Osteoblast (primary cell): ENCODE measurements around the gene GPR108. TPM values are rescaled to one million over a fixed set of nuclear protein-coding genes. Genes with fewer than 3 reads are reported as not detected.
A peak's percentile ranks its signal among the peaks of the same experiment; 100 is the strongest.
"Not testable (repeated sequence)": the region's sequence is repeated elsewhere in the genome, so short reads cannot be mapped to it uniquely, and the experiment has no call there.

ENCODE experiments used
- DNase-seq: peaks from one replicate; pipeline ENCODE4 v3.0.0; 2011; ENCODE audit warnings: low spot score, mixed read lengths; ENCODE audit not compliant: insufficient read length; ENCODE audit errors: missing footprints
- H2AFZ ChIP-seq: 2 replicates; pipeline ENCODE4 v1.6.0; 2011; ENCODE audit warnings: mild to moderate bottlenecking, low read length
- H3K27ac ChIP-seq: 2 replicates; pipeline ENCODE4 v1.5.1; 2011; ENCODE audit warnings: mild to moderate bottlenecking, low read depth, low read length, moderate library complexity
- H3K27me3 ChIP-seq: 2 replicates; pipeline ENCODE4 v1.6.0; 2012; ENCODE audit warnings: mild to moderate bottlenecking, control low read depth, inconsistent platforms, low read length, moderate library complexity; ENCODE audit not compliant: insufficient read depth
- H3K36me3 ChIP-seq: 2 replicates; pipeline ENCODE4 v1.5.1; 2011; ENCODE audit warnings: mild to moderate bottlenecking, low read length, control low read depth, moderate library complexity; ENCODE audit not compliant: insufficient read depth
- H3K4me1 ChIP-seq: 2 replicates; pipeline ENCODE4 v1.5.1; 2011; ENCODE audit warnings: mild to moderate bottlenecking, low read length, control low read depth, moderate library complexity; ENCODE audit not compliant: insufficient read depth
- H3K4me2 ChIP-seq: 2 replicates; pipeline ENCODE4 v1.6.0; 2011; ENCODE audit warnings: mild to moderate bottlenecking, low read length; ENCODE audit not compliant: insufficient read depth
- H3K4me3 ChIP-seq: fragments of 200-600 bp; sonication (generic); 3 replicates; pipeline ENCODE4 v1.5.1; 2012; ENCODE audit warnings: mild to moderate bottlenecking, low read length, inconsistent platforms; ENCODE audit not compliant: insufficient read depth
- H3K79me2 ChIP-seq: 2 replicates; pipeline ENCODE4 v1.6.0; 2012; ENCODE audit warnings: mild to moderate bottlenecking, low read length, control low read depth, inconsistent platforms; ENCODE audit not compliant: insufficient read depth
- H3K9me3 ChIP-seq: 2 replicates; pipeline ENCODE4 v1.5.1; 2011; ENCODE audit warnings: low read depth, low read length, control low read depth
- H4K20me1 ChIP-seq: 2 replicates; pipeline ENCODE4 v1.6.0; 2012; ENCODE audit warnings: mild to moderate bottlenecking, low read length, control low read depth; ENCODE audit not compliant: insufficient read depth
- CTCF ChIP-seq: IDR thresholded peaks from 2 replicates; pipeline ENCODE4 v1.5.1; 2011; ENCODE audit warnings: mild to moderate bottlenecking, low read depth, low read length, moderate library complexity; ENCODE audit errors: extremely low read depth
- total RNA-seq: library from RNA; depleted of rRNA; stranded (reverse); fragments of >200 nt; gene quantifications from 2 replicates; pipeline ENCODE4 v1.2.3, GENCODE V29; 2012

Gene GPR108
- total RNA-seq, 1 donor = 42.3 TPM

GRCh38 chr19:6765738-6766356 is 28.5 kb upstream of the GPR108 start:
- H3K27me3 ChIP-seq = peaks cover 22% of the 10 kb centered on the region
- no peaks in the 10 kb centered on the region for H3K36me3 ChIP-seq
- no peak overlapping the region for H3K27ac ChIP-seq
- TF ChIP-seq CTCF = no peak
- H3K79me2 ChIP-seq = no peaks in the 10 kb centered on the region
- H3K9me3 ChIP-seq = no peaks in the 10 kb centered on the region
- no peak overlapping the region for H2AFZ ChIP-seq
- H3K4me1 ChIP-seq = no peaks in the 10 kb centered on the region
- H4K20me1 ChIP-seq = no peaks in the 10 kb centered on the region
- no peak overlapping the region for H3K4me2 ChIP-seq
- H3K4me3 ChIP-seq = no peak overlapping the region
- DNase-seq = peak; percentile 63

- not testable (repeated sequence) for H2AFZ ChIP-seq, H3K4me3 ChIP-seq, H3K36me3 ChIP-seq, H3K4me1 ChIP-seq, H3K4me2 ChIP-seq, H3K79me2 ChIP-seq, DNase-seq, H3K27ac ChIP-seq, H4K20me1 ChIP-seq, H3K9me3 ChIP-seq
- H3K27me3 ChIP-seq = peaks cover 16% of the 10 kb centered on the region
These were observed 24.9 kb upstream of the GPR108 start for GRCh38 chr19:6762253-6762797.

GRCh38 chr19:6761053-6761676 is 23.8 kb upstream of the GPR108 start:
- no peaks in the 10 kb centered on the region for H3K36me3 ChIP-seq
- no peak overlapping the region for H3K4me3 ChIP-seq
- no peak for TF ChIP-seq CTCF
- DNase-seq = peak; percentile 37
- H3K79me2 ChIP-seq = no peaks in the 10 kb centered on the region
- no peak overlapping the region for H2AFZ ChIP-seq
- H3K27me3 ChIP-seq = peaks cover 4% of the 10 kb centered on the region
- no peaks in the 10 kb centered on the region for H3K9me3 ChIP-seq
- H3K4me2 ChIP-seq = no peak overlapping the region
- H3K27ac ChIP-seq = no peak overlapping the region
- H3K4me1 ChIP-seq = no peaks in the 10 kb centered on the region
- no peaks in the 10 kb centered on the region for H4K20me1 ChIP-seq

GRCh38 chr19:6760606-6761005 is 23.2 kb upstream of the GPR108 start:
- Histone ChIP-seq H2AFZ (no peak overlapping the region), H3K27ac (no peak overlapping the region), H3K27me3 (no peaks in the 10 kb centered on the region), H3K9me3 (no peaks in the 10 kb centered on the region), H3K79me2 (no peaks in the 10 kb centered on the region), H3K4me3 (no peak overlapping the region), H4K20me1 (no peaks in the 10 kb centered on the region), H3K4me1 (no peaks in the 10 kb centered on the region), H3K36me3 (no peaks in the 10 kb centered on the region), H3K4me2 (no peak overlapping the region)
- DNase-seq = peak; percentile 19
- no peak for TF ChIP-seq CTCF
